ENCODE results near the gene TGFB1I1.
"Not testable (repeated sequence)": the region's sequence is repeated elsewhere in the genome, so short reads cannot be mapped to it uniquely, and the experiment has no call there.

Gene TGFB1I1

GRCh38 chr16:31471875-31472708 lies at the start of gene TGFB1I1:
Gene TGFB1I1, plus strand, starts transcription at chr16:31472152. Its CDS starts 37 bp downstream, at chr16:31472189.
- peak; percentile 65 for DNase-seq

DNA sequence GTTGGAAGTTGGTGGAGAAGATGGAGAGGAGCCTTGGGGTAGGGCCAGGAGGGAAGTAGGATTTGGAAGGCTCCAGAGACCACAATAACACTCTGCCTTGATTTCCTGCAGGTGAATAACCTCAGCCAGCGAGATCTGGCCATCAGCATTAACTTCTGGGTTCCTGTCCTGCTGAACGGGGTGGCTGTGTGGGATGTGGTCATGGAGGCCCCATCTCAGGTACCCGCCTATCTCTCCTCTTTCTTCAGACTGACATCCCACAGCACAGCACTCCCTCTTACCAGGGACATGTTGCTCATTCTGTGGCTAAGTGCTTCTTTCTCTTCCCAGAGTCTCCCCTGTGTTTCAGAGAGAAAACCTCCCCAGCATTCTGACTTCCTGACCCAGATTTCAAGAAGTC lies 48.7 kb upstream of the TGFB1I1 start:
- DNase-seq, result no peak

- DNase-seq, result no peak
Measured at GRCh38 chr16:31423801-31424200, 48.2 kb upstream of the TGFB1I1 start.

- peak; percentile 65 for DNase-seq
Measured at GRCh38 chr16:31427441-31428278, 44.3 kb upstream of the TGFB1I1 start.

DNA sequence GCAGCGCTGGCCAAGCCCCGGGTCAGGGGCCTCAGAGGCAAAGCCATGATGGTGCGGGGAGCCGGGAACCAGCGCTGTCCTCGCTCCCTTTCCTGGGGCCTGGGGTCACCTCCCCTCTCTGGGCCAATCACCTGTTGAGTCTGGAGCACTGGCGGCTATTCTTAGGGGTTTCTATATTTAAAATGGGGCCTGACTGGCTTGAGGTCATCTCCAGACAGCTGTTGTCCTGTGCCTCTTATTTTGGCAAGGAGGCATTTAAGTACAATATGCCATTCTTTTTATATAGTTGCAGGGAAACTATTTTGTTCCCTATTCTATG lies 43.7 kb upstream of the TGFB1I1 start, which contains the start of gene COX6A2:
Gene COX6A2, minus strand, starts transcription at position 82 of the 319 bp plus-strand sequence. Its CDS starts 35 bp downstream, at position 47.
- DNase-seq, result no peak

- no peak for DNase-seq
Measured at GRCh38 chr16:31428638-31429247, 43.2 kb upstream of the TGFB1I1 start.

GRCh38 chr16:31429314-31429713 lies 42.6 kb upstream of the TGFB1I1 start:
- DNase-seq, result no peak

GRCh38 chr16:31429796-31430195 lies 42.2 kb upstream of the TGFB1I1 start:
- DNase-seq, result no peak

DNA sequence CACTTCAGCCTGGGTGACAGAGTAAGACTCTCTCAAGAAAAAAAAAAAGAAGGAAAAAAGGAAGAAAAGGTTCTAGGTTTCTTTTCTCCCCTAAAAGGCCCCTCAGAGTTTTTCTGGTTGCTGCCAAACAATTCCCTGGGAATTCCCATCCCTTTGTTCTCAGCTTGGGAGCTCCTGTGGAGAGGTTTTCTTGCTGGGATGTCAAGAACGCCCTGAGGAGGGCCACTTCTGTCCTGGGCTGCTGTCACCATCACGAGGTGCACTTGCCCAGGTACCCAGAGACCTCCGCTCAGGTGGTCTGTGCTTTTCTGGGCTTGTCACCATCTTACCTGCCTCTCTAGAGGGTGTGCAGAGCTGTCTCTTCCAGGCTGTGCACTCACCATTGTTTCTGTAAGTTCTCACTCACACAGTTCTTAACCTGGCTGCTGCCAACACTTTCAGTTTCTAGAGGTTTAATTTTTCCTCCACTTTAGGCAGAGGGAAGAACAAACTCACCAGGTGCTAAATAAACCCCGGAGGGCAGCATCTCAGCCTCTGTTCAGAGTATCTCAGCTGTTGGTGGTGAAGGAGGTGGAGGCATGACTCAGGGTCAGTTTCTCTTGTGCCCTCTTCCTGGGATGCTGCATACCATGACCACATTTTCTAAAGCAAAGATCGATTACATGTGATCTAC lies 41.4 kb upstream of the TGFB1I1 start:
- DNase-seq, result no peak

DNA sequence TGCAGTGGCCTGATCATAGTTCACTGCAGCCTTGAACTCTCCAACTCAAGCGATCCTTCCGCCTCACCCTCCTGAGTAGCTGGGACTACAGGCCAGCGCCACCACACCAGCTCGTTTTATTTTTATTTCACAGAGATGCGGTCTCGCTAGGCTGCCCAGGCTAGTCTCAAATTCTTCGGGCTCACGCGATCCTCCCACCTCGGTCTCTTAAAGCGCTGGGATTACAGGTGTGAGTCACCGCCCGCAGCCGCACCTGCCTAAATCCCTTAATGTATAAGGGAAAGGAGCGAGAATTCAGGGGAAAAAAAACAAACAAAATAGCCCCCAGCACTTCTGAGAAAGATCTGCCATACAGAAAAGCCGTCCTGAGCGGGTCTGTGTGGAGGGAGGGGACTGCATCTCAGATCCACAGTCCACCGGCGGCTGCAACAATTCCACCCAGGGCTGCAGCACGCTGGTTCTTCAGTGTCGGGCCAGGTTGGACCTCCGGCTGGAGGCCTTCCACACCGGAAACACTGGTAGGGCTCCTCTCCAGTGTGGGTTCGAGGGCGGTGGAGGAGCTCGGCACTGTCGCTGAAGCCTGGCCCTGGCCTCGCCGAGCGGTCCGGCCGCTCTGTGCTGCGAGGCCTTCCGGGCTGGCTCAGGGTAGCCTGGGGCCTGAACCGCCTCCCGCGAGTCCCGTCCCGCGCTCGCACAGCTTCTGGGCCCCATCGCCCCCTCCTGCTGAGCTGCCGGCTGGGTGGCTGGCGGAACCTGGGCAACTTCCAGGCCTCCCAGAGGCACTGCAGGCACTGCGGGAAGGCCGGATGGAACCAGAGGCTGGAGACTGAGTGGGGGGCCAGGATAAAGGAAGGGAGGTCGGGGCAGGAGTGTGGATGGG lies 36.4 kb upstream of the TGFB1I1 start:
- DNase-seq, result peak; percentile 35

- DNase-seq, result no peak
Measured at GRCh38 chr16:31436221-31437045, 35.5 kb upstream of the TGFB1I1 start.

DNA sequence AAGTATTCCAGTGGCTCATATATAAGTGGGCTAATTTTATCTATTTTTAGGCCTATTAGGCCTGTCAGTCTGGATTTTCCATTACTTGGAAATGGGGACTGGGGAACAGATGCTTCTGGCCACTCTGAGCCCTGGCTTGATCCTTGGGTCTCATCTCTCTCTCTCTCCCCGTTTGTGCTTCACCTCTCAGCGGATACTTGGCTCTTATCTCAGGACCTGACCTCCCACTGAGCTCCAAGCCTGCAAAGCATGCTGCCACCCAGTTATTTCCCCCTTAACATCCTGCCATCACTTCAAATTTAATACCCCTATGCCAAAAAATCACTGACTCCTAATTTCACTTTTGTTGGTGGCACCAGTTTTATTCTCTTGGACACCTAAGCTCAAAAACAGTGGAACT lies 33.5 kb upstream of the TGFB1I1 start:
- DNase-seq, result no peak

GRCh38 chr16:31439023-31439422 lies 32.9 kb upstream of the TGFB1I1 start:
- DNase-seq, result not testable (repeated sequence)

DNA sequence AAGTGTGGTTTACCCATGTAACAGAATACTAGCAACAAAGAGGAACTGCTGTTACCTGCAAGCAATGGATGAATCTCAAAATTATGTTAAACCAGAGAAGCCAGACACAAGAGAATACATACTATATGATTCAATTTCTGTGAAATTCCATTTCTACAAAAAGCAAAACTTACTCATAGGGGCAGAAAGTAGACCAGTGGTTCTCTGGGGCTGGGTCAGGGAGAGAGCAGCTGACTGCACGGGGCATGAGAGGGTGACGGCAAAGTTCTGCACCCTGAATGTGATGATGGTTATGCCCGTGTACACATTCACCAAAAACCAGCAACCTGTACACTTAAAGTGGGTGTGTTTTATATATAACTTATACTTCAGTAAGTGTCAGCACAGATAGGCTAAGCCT lies 32.4 kb upstream of the TGFB1I1 start:
- DNase-seq, result no peak

GRCh38 chr16:31440516-31441184 lies 31.3 kb upstream of the TGFB1I1 start:
- DNase-seq, result no peak

- DNase-seq, result no peak
Measured at GRCh38 chr16:31441956-31442355, 30.0 kb upstream of the TGFB1I1 start.

DNA sequence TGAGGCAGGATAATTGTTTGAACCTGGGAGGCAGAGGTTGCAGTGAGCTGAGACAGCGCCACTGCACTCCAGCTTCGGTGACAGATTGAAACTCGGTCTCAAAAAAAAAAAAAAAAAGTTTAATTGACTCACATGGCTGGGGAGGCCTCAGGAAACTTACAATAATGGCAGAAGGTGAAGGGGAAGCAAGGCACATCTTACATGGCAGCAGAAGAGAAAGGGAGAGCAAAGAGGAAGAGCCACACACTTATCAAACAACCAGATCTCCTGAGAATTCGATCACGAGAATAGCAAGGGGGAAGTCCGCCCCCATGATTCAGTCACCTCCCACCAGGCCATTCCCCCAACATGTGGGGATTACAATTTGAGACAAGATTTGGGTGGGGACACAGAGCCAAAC lies 26.0 kb upstream of the TGFB1I1 start:
- not testable (repeated sequence) for DNase-seq

GRCh38 chr16:31451201-31451600 lies 20.8 kb upstream of the TGFB1I1 start:
- DNase-seq, result no peak

DNA sequence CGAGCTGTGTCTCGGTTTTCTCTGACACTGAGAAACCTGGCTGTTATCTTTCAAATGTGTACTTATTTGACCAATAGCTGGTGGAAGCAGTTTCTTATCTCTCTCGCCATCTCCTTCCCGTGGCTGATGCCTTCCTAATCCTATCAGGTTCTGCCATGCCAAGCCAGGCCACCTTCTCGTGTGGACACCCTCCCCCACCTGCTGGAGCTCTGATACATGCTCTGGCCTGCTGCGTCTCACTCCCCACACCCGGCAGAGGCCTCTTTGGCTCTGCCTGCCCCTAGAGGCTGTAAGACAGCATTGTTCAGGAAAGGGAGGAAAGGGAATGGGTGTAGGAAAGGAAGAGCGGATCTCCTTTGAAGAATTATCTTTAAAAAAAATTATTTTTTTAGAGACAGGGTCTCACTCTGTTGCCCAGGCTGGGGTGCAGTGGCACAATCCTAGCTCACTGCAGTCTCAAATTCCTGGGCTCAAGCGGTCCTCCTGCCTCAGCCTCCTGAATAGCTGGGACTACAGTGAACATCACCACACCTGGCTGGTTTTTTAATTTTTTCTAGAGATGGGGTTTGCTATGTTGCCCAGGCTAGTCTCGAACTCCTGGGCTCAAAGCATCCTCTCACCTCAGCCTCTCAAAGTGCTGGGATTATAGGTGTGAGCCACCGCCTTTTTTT lies 20.1 kb upstream of the TGFB1I1 start:
- peak; percentile 75 for DNase-seq

DNA sequence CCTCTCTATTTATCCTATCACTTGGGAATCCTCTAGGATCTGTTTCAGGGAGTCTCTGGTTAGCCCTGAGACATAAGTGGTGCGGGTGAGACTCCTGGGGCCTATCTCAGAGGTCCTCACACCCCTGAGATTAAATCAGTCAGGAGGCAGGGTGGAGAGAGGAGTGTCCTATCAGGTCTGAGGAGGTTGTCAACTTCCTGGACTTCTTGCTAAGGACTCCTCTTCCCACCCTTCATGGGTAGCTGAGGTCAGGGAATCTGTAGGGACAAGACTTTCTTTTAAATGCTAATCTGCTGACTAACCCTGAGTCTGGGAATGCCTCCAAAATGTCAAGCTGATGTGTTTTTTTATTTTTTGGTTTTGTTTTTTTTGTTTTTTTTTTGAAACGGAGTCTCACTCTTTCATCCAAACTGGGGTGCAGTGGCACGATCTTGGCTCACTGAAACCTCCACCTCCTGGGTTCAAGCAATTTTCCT lies 19.3 kb upstream of the TGFB1I1 start:
- no peak for DNase-seq

Measured in NCI-H146 (cell line).